ENCODE results near the gene EFCAB12. TPM values are rescaled to one million over a fixed set of nuclear protein-coding genes. Genes with fewer than 3 reads are reported as not detected.
A peak's percentile ranks its signal among the peaks of the same experiment; 100 is the strongest.

EFCAB12 gene
- polyA plus RNA-seq, 4 donors = 0.04 to 0.89 (median 0.47) TPM

DNA sequence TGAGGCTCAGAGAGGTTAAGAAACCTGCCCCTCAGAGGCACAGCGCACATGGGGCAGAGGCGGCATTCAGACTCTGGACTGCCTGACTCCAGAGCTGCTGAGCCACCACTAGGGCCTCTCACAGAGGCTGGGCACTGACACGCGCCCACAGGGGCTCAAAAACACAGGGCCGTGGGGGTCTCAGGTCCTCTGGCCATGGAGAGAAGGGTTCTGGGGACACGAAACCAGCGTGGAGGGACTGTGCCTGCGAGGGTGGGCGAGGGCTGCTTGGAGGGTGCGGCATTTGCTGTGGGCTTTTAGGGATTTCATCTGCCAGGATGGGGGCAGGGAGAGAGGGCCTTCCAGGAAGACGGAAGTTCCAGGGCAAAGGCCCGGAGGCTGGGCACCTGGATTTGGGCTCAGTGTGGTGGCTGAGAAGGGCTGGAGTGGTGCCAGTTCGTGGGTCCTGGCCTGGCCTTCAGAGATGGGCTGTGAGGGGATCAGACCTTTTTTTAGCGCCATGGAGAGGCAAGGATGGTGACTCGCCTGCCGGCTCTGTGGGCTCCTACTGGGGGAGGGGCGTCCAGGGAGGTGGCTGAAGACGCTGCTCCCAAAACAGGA, 69.6 kb downstream of the EFCAB12 start:
- Histone ChIP-seq H3K4me3 (ENCODE audit: low read depth in 1 of 3, low read length in 3 of 3) (no peak overlapping the region), H3K27ac (ENCODE audit: low read depth in 1 of 3, low read length in 2 of 3) (no peak overlapping the region), H3K4me1 (ENCODE audit: control insufficient read depth in 3 of 3, insufficient read depth in 2 of 3, low read depth in 1 of 3, low read length in 2 of 3) (no peaks in the 10 kb centered on the region), H3K9me3 (ENCODE audit: control insufficient read depth in 2 of 2, insufficient read depth in 1 of 2, low read depth in 1 of 2, low read length in 1 of 2) (peaks cover 0 to 4% of the 10 kb centered on the region in 2 donors), H3K27me3 (ENCODE audit: control insufficient read depth in 3 of 3, insufficient read depth in 3 of 3, low read length in 3 of 3) (no peaks in the 10 kb centered on the region), H3K36me3 (ENCODE audit: control insufficient read depth in 3 of 3, insufficient read depth in 2 of 3, low read depth in 1 of 3, low read length in 3 of 3) (no peaks in the 10 kb centered on the region)
- FAIRE-seq (no peak), DNase-seq (no peak)
- 59 to 74% (median 71%) methylated on average over 17 to 18 of the region's 18 CpGs for WGBS, 3 donors

DNA sequence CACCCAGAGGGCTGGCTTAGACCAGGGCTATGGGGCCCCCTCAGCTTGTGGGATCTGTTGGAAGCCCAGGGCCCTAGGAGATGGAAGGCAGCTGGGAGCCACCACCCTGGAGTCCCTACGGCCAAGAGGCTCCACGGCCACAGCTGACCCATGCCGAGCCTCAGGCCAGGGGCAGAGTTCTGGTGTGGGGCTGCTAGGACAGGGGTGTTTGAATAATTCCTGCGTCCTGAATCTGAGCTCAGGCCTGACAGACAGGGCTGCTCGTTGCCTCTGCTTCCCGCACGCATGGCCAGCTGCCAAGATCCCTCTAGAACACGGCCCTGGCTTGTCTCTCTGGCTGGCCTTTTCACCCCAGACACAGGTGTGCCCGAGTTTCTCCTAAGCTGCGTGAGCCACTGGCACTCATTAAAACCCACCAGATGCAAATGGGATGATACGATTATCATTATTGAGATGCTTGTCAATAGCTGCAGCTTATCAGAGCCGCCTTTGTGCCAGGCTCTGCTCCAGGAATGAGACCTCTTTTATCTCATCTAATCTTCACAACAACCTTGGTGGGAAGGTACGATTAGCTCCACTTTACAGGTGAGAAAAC, 70.2 kb downstream of the EFCAB12 start:
- WGBS, 3 donors = 49 to 72% (median 63%) methylated on average over 11 to 13 of the region's 13 CpGs
- H3K27ac ChIP-seq (ENCODE audit: low read depth in 1 of 3, low read length in 2 of 3) = no peak overlapping the region
- no peaks in the 10 kb centered on the region for H3K27me3 ChIP-seq (ENCODE audit: control insufficient read depth in 3 of 3, insufficient read depth in 3 of 3, low read length in 3 of 3)
- DNase-seq (no peak), FAIRE-seq (no peak)
- peaks cover 0 to under 1% of the 10 kb centered on the region in 2 donors for H3K9me3 ChIP-seq (ENCODE audit: control insufficient read depth in 2 of 2, insufficient read depth in 1 of 2, low read depth in 1 of 2, low read length in 1 of 2)
- H3K4me3 ChIP-seq (ENCODE audit: low read depth in 1 of 3, low read length in 3 of 3) = no peak overlapping the region
- H3K4me1 ChIP-seq (ENCODE audit: control insufficient read depth in 3 of 3, insufficient read depth in 2 of 3, low read depth in 1 of 3, low read length in 2 of 3) = no peaks in the 10 kb centered on the region
- no peaks in the 10 kb centered on the region for H3K36me3 ChIP-seq (ENCODE audit: control insufficient read depth in 3 of 3, insufficient read depth in 2 of 3, low read depth in 1 of 3, low read length in 3 of 3)

DNA sequence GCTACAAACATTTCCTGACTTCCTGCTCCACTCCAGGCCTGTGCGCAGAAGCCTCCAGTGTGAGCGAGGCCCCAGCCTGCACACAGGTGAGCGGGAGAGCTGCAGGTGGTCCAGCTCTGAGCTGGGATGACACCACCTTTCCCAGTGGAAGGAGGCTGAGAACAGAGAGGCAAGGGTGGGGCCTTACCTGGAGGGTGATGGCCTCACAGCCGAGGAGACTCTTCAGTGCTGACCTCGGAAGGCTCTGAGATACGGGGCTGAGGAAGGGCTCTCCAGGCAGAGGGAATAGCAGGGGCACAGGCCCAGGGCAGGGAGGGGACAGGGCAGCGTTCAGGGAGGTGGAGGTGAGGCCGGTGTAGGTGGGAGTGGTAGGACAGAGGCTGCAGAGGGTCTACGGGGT, 70.8 kb downstream of the EFCAB12 start:
- 85 to 91% (median 88%) methylated on average over 9 of the region's 9 CpGs for WGBS, 3 donors
- FAIRE-seq = no peak

DNA sequence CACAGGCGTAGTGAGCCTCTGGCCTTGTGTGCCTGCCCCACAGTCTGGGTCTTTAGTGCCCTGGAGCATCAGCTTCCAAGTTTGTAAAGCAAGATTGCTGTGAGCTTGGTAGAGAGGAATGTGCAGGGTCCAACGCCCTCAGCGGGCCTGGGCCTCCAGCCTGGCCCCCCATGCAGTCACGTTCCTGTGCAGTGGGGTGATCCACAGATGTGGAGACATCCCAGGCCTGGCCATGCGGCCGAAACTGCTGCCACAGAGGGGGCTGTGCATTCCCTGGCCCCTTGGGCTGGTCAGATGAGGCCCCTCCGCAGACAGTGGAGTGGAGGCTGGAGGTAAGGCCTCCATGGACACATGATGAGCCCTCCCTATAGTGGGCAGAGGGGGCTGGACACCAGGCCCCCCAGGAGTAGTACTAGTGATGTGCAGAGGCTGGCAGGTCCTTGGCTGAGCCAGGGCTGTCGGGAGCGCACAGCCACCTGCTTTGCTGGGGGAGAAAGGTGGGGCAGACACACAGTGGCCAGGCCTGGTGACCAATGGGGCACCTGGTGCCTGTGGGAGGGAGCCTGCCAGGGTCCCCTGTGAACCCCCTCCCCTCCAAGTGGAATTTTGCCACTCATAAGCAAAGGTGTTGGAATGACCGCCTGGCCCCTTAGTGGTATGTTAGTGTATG, 71.5 kb downstream of the EFCAB12 start:
- Histone ChIP-seq H3K9me3 (ENCODE audit: control insufficient read depth in 2 of 2, insufficient read depth in 1 of 2, low read depth in 1 of 2, low read length in 1 of 2) (no peaks in the 10 kb centered on the region), H3K27me3 (ENCODE audit: control insufficient read depth in 3 of 3, insufficient read depth in 3 of 3, low read length in 3 of 3) (no peaks in the 10 kb centered on the region), H3K4me3 (ENCODE audit: low read depth in 1 of 3, low read length in 3 of 3) (no peak overlapping the region), H3K36me3 (ENCODE audit: control insufficient read depth in 3 of 3, insufficient read depth in 2 of 3, low read depth in 1 of 3, low read length in 3 of 3) (no peaks in the 10 kb centered on the region), H3K27ac (ENCODE audit: low read depth in 1 of 3, low read length in 2 of 3) (no peak overlapping the region), H3K4me1 (ENCODE audit: control insufficient read depth in 3 of 3, insufficient read depth in 2 of 3, low read depth in 1 of 3, low read length in 2 of 3) (no peaks in the 10 kb centered on the region)
- 89 to 91% (median 89%) methylated on average over 9 to 10 of the region's 10 CpGs for WGBS, 3 donors
- DNase-seq (no peak), FAIRE-seq (no peak)

More for the DNA sequence above, 70.8 kb downstream of the EFCAB12 start:
- no peak for DNase-seq
- H3K4me3 ChIP-seq (ENCODE audit: low read depth in 1 of 3, low read length in 3 of 3) = no peak overlapping the region
- H3K9me3 ChIP-seq (ENCODE audit: control insufficient read depth in 2 of 2, insufficient read depth in 1 of 2, low read depth in 1 of 2, low read length in 1 of 2) = no peaks in the 10 kb centered on the region
- H3K27me3 ChIP-seq (ENCODE audit: control insufficient read depth in 3 of 3, insufficient read depth in 3 of 3, low read length in 3 of 3) = no peaks in the 10 kb centered on the region
- no peaks in the 10 kb centered on the region for H3K36me3 ChIP-seq (ENCODE audit: control insufficient read depth in 3 of 3, insufficient read depth in 2 of 3, low read depth in 1 of 3, low read length in 3 of 3)
- H3K27ac ChIP-seq (ENCODE audit: low read depth in 1 of 3, low read length in 2 of 3) = no peak overlapping the region
- H3K4me1 ChIP-seq (ENCODE audit: control insufficient read depth in 3 of 3, insufficient read depth in 2 of 3, low read depth in 1 of 3, low read length in 2 of 3) = no peaks in the 10 kb centered on the region

DNA sequence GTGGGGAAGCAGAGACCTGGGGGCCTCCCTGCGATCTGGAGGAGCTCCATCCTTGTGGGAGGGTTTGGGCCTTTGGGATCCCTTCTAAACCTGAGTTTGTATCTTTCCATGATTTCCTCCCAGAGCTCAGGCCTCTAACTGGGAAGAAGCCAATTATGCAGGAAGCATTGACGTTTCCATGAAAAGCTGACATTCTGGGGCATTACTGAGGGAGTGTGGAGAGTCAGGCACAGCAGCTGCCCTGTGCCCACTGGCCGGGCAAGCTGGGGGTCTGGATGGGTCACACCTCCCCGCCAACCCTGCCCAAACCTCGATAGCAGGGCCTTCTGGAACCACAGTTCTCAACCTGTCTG, 74.9 kb downstream of the EFCAB12 start:
- Histone ChIP-seq H3K27me3 (ENCODE audit: control insufficient read depth in 3 of 3, insufficient read depth in 3 of 3, low read length in 3 of 3) (no peaks in the 10 kb centered on the region), H3K36me3 (ENCODE audit: control insufficient read depth in 3 of 3, insufficient read depth in 2 of 3, low read depth in 1 of 3, low read length in 3 of 3) (no peaks in the 10 kb centered on the region), H3K27ac (ENCODE audit: low read depth in 1 of 3, low read length in 2 of 3) (no peak overlapping the region), H3K4me3 (ENCODE audit: low read depth in 1 of 3, low read length in 3 of 3) (no peak overlapping the region), H3K4me1 (ENCODE audit: control insufficient read depth in 3 of 3, insufficient read depth in 2 of 3, low read depth in 1 of 3, low read length in 2 of 3) (no peaks in the 10 kb centered on the region), H3K9me3 (ENCODE audit: control insufficient read depth in 2 of 2, insufficient read depth in 1 of 2, low read depth in 1 of 2, low read length in 1 of 2) (peaks cover 0 to 3% of the 10 kb centered on the region in 2 donors)
- DNase-seq (no peak), FAIRE-seq (no peak)
- WGBS, 3 donors = 66 to 78% (median 69%) methylated on average over 5 of the region's 5 CpGs

DNA sequence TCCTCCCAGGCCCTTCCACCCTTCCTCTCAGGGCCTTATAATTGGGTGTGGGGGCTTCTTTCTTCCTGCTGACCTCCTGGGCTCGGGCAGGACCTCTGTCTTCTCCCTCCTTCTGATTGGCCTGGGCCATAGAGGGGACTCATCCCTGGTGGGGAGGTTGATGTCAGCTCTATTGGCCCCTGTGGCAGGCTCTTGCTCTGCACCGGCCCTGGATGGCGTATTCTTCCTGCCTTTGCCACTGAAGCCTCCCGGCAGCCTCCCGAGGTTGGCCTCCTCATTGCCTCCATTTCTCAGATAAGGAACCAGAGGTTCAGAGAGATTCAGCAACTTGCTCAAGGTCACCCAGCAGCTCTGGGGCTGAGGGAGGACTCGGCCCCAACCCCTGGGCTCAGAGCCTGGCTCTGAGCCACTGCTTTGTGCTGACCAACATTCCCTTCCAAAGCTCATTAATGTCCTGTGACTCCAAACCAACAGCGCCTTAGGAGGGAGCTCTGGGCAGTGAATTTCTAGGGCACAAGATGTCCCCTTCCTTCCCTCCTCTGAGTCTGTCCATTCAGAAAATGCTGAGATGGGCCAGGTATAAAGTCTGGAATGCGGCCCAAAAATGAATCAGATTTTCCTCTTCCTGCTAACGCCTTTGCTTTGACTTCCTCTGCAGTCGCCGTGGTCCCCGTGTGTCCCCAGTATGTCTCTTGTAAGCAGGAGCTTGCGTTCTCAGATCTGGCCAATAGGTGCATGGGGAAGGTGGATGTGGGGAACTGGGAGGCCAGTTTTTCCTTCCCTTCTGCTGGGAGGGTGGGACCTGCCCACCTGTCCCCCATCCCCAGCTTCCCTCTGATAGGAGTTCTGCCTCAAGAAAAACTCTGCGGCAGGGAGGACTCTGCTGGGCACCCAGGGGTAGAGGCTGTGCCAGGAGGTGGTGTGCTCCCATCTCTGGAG, 75.5 kb downstream of the EFCAB12 start:
- no peaks in the 10 kb centered on the region for H3K4me1 ChIP-seq (ENCODE audit: control insufficient read depth in 3 of 3, insufficient read depth in 2 of 3, low read depth in 1 of 3, low read length in 2 of 3)
- DNase-seq = no peak
- H3K36me3 ChIP-seq (ENCODE audit: control insufficient read depth in 3 of 3, insufficient read depth in 2 of 3, low read depth in 1 of 3, low read length in 3 of 3) = no peaks in the 10 kb centered on the region
- no peak for FAIRE-seq
- no peak overlapping the region for H3K4me3 ChIP-seq (ENCODE audit: low read depth in 1 of 3, low read length in 3 of 3)
- WGBS, 3 donors = 72 to 77% (median 77%) methylated on average over 14 of the region's 14 CpGs
- no peaks in the 10 kb centered on the region for H3K27me3 ChIP-seq (ENCODE audit: control insufficient read depth in 3 of 3, insufficient read depth in 3 of 3, low read length in 3 of 3)
- H3K27ac ChIP-seq (ENCODE audit: low read depth in 1 of 3, low read length in 2 of 3) = peak overlapping the region in 1 of 3 donors; percentile 14
- H3K9me3 ChIP-seq (ENCODE audit: control insufficient read depth in 2 of 2, insufficient read depth in 1 of 2, low read depth in 1 of 2, low read length in 1 of 2) = peaks cover 0 to 3% of the 10 kb centered on the region in 2 donors

DNA sequence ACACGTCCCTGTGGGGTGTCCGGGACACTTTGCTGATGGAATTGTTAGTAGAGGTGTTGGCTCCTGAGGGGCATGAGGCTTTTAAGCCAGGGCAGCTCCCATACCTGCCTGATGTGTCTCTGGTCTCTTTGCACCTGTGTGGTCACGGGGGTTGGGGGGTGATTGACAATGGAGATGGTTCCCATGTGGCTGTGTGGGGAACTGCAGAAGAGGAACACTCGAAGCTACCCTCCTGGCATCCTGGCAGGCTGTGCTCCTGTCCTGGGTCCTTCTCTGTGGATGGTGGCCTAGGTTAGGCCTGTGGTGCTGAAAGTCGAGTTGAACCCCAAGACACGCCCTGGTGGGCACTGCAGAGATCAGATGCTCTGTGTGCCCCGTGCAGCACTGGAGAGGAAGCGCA, 76.4 kb downstream of the EFCAB12 start:
- no peak overlapping the region for H3K27ac ChIP-seq (ENCODE audit: low read depth in 1 of 3, low read length in 2 of 3)
- DNase-seq = no peak
- WGBS, 3 donors = 70 to 76% (median 76%) methylated on average over 8 of the region's 8 CpGs
- H3K4me3 ChIP-seq (ENCODE audit: low read depth in 1 of 3, low read length in 3 of 3) = no peak overlapping the region
- no peaks in the 10 kb centered on the region for H3K36me3 ChIP-seq (ENCODE audit: control insufficient read depth in 3 of 3, insufficient read depth in 2 of 3, low read depth in 1 of 3, low read length in 3 of 3)
- peaks cover 0 to 3% of the 10 kb centered on the region in 2 donors for H3K9me3 ChIP-seq (ENCODE audit: control insufficient read depth in 2 of 2, insufficient read depth in 1 of 2, low read depth in 1 of 2, low read length in 1 of 2)
- H3K27me3 ChIP-seq (ENCODE audit: control insufficient read depth in 3 of 3, insufficient read depth in 3 of 3, low read length in 3 of 3) = no peaks in the 10 kb centered on the region
- FAIRE-seq = no peak
- H3K4me1 ChIP-seq (ENCODE audit: control insufficient read depth in 3 of 3, insufficient read depth in 2 of 3, low read depth in 1 of 3, low read length in 2 of 3) = peaks cover 0 to 8% (median 0%) of the 10 kb centered on the region in 3 donors

Measured in small intestine (tissue), 7 donors.